ENCODE results near the gene GPHN.

Gene GPHN

DNA sequence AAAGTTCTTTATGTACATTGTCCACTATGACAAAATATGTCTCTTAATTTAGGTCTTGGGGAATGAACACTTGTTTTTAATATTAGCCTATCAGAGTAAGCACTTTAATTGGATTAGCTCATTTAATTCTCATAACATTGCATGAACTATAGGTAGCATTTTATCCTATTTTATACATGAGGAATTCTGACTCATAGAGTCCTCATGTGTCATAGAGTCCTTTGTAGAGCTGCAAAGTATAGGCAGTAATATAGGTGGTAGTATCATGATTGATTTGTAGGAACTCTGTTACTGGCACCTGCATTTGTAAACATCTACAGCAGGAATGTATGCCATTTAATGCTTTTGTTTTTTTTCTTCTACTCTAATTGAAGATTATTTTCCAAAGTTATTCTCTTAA, 96.0 kb downstream of the GPHN start:
- Histone ChIP-seq H3K36me3 (no peaks in the 10 kb centered on the region), H3K27me3 (no peaks in the 10 kb centered on the region), H3K27ac (no peak overlapping the region), H3K4me1 (ENCODE audit: control insufficient read depth in 1 of 2, insufficient read depth in 1 of 2, low read depth in 1 of 2, low read length in 1 of 2) (no peaks in the 10 kb centered on the region), H3K4me3 (ENCODE audit: low read depth in 1 of 2, low read length in 1 of 2) (no peak overlapping the region), H3K9me3 (no peaks in the 10 kb centered on the region)
- TF ChIP-seq, protein P1, sequence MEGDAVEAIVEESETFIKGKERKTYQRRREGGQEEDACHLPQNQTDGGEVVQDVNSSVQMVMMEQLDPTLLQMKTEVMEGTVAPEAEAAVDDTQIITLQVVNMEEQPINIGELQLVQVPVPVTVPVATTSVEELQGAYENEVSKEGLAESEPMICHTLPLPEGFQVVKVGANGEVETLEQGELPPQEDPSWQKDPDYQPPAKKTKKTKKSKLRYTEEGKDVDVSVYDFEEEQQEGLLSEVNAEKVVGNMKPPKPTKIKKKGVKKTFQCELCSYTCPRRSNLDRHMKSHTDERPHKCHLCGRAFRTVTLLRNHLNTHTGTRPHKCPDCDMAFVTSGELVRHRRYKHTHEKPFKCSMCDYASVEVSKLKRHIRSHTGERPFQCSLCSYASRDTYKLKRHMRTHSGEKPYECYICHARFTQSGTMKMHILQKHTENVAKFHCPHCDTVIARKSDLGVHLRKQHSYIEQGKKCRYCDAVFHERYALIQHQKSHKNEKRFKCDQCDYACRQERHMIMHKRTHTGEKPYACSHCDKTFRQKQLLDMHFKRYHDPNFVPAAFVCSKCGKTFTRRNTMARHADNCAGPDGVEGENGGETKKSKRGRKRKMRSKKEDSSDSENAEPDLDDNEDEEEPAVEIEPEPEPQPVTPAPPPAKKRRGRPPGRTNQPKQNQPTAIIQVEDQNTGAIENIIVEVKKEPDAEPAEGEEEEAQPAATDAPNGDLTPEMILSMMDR (IDR thresholded peaks at IDR 0.05) = no peak

DNA sequence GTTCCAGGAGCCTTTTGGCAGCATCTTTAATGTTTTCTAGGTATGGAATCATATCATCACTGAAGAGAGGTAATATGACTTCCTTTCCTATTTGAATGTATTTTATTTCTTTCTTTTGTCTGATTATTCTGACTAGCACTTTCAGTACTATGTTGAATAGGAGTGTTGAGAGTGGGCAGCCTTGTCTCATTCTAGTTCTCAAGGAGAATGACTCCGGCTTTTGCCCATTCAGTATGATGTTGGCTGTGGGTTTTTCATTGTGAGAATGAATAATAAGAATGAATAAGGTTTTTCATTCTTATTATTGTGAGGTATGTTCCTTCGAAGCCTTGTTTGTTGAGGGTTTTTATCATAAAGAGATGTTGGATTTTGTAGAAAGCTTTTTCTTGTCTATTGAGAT, 98.9 kb downstream of the GPHN start:
- Histone ChIP-seq H3K4me1 (ENCODE audit: control insufficient read depth in 1 of 2, insufficient read depth in 1 of 2, low read depth in 1 of 2, low read length in 1 of 2) (no peaks in the 10 kb centered on the region), H3K4me3 (ENCODE audit: low read depth in 1 of 2, low read length in 1 of 2) (no peak overlapping the region), H3K27me3 (no peaks in the 10 kb centered on the region)

DNA sequence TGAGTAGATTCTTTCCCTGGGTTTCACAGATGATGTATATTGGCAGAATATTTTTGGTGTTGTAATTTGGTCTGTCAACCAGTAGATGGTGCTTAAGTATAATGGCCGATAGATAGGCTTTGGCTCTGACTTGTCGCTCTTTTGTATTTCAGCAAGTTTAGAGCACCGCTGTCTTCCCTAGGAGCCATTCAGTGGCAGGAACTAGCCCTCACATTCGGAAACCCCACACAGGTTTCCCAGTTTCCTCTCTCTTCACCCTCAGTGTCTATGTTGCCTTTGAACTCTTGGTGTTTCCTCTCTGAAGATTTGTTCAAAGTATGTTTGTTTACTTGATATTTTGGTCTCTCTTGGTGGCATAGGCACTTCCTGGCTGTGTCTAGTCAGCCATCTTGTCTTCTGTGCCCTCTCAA, 102.2 kb downstream of the GPHN start:
- TF ChIP-seq, protein P1 (IDR thresholded peaks at IDR 0.05) = no peak
- Histone ChIP-seq H3K36me3 (no peaks in the 10 kb centered on the region), H3K9me3 (no peaks in the 10 kb centered on the region), H3K27me3 (no peaks in the 10 kb centered on the region), H3K4me3 (ENCODE audit: low read depth in 1 of 2, low read length in 1 of 2) (no peak overlapping the region), H3K4me1 (ENCODE audit: control insufficient read depth in 1 of 2, insufficient read depth in 1 of 2, low read depth in 1 of 2, low read length in 1 of 2) (no peaks in the 10 kb centered on the region), H3K27ac (no peak overlapping the region)

More for the DNA sequence above, 98.9 kb downstream of the GPHN start:
- Histone ChIP-seq H3K36me3 (no peaks in the 10 kb centered on the region), H3K9me3 (no peaks in the 10 kb centered on the region), H3K27ac (no peak overlapping the region)
- TF ChIP-seq, protein P1 (IDR thresholded peaks at IDR 0.05) = no peak

- Histone ChIP-seq H3K4me3 (ENCODE audit: low read depth in 1 of 2, low read length in 1 of 2) (no peak overlapping the region), H3K4me1 (ENCODE audit: control insufficient read depth in 1 of 2, insufficient read depth in 1 of 2, low read depth in 1 of 2, low read length in 1 of 2) (no peaks in the 10 kb centered on the region), H3K27ac (no peak overlapping the region), H3K9me3 (no peaks in the 10 kb centered on the region), H3K27me3 (no peaks in the 10 kb centered on the region), H3K36me3 (no peaks in the 10 kb centered on the region)
- TF ChIP-seq, protein P1 (IDR thresholded peaks at IDR 0.05) = no peak
Measured at GRCh38 chr14:66613344-66613743, 105.4 kb downstream of the GPHN start.

GRCh38 chr14:66619952-66620351, 112.0 kb downstream of the GPHN start:
- Histone ChIP-seq H3K9me3 (no peaks in the 10 kb centered on the region), H3K27ac (no peak overlapping the region), H3K4me3 (ENCODE audit: low read depth in 1 of 2, low read length in 1 of 2) (no peak overlapping the region), H3K36me3 (no peaks in the 10 kb centered on the region), H3K27me3 (no peaks in the 10 kb centered on the region), H3K4me1 (ENCODE audit: control insufficient read depth in 1 of 2, insufficient read depth in 1 of 2, low read depth in 1 of 2, low read length in 1 of 2) (no peaks in the 10 kb centered on the region)
- TF ChIP-seq, protein P1 (IDR thresholded peaks at IDR 0.05) = no peak

- Histone ChIP-seq H3K4me1 (ENCODE audit: control insufficient read depth in 1 of 2, insufficient read depth in 1 of 2, low read depth in 1 of 2, low read length in 1 of 2) (peaks cover 4 to 11% of the 10 kb centered on the region in 2 experiments), H3K9me3 (no peaks in the 10 kb centered on the region), H3K4me3 (ENCODE audit: low read depth in 1 of 2, low read length in 1 of 2) (no peak overlapping the region), H3K27ac (no peak overlapping the region), H3K27me3 (no peaks in the 10 kb centered on the region), H3K36me3 (no peaks in the 10 kb centered on the region)
- TF ChIP-seq, protein P1 (IDR thresholded peaks at IDR 0.05) = no peak
Measured at GRCh38 chr14:66623838-66624237, 115.9 kb downstream of the GPHN start.
